ENCODE data around the gene EXOC3. TPM values are rescaled to one million over a fixed set of nuclear protein-coding genes. Genes with fewer than 3 reads are reported as not detected.

EXOC3 gene
- total RNA-seq, 1 donor from 2014 or later: 67.3 TPM

DNA sequence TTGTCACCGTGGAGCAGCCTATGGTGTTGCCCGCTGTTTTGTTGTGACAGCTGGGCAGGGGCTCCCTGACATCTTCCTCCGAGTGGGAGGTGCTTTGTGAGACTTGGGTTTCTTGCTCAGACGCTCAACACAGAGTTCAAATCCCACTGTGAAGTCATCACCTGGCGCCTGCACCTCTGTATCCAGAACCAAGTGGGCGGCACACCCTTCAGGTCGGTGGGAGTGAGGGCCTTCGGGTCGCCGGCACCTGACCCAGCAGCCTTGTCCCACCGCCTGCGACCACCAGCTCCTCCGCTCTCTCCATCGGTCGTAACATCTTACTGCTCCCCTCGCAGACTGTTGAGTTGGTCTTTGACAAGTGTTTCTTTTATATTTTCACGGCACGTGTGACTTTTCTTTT lies 37.6 kb upstream of the EXOC3 start:
- Mint-ChIP-seq H3K4me1 (ENCODE audit: low read depth) (no peaks in the 10 kb centered on the region), H3K4me3 (ENCODE audit: low read depth) (no peak overlapping the region), H3K36me3 (ENCODE audit: insufficient read depth) (no peaks in the 10 kb centered on the region), H3K27me3 (peaks cover 46% of the 10 kb centered on the region), H3K9me3 (ENCODE audit: low read depth) (no peaks in the 10 kb centered on the region), H3K27ac (no peak overlapping the region)
- no peak for DNase-seq (ENCODE audit: low spot score, unreplicated experiment)
- TF ChIP-seq, protein P1, sequence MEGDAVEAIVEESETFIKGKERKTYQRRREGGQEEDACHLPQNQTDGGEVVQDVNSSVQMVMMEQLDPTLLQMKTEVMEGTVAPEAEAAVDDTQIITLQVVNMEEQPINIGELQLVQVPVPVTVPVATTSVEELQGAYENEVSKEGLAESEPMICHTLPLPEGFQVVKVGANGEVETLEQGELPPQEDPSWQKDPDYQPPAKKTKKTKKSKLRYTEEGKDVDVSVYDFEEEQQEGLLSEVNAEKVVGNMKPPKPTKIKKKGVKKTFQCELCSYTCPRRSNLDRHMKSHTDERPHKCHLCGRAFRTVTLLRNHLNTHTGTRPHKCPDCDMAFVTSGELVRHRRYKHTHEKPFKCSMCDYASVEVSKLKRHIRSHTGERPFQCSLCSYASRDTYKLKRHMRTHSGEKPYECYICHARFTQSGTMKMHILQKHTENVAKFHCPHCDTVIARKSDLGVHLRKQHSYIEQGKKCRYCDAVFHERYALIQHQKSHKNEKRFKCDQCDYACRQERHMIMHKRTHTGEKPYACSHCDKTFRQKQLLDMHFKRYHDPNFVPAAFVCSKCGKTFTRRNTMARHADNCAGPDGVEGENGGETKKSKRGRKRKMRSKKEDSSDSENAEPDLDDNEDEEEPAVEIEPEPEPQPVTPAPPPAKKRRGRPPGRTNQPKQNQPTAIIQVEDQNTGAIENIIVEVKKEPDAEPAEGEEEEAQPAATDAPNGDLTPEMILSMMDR (IDR thresholded peaks at IDR 0.05; ENCODE audit: unreplicated experiment): no peak

DNA sequence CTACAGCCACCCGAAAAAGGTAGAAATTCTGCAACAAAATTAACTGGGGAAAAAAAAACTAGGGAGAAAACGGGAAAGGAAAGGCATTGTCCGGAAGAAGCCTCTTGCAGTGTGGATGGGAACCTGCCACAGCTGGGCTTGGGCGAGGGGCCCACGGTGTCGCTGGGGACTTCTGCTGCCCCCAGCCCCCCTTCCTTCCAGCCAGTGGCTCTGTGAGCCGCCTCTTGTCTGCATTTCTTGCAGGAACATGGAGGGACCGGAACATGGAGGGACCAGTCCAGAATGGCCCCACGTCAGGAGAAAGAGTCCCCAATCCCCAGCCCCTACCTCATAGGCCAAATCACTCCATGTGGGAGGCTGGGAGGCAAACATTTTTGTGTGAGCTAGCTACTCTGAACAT lies 36.9 kb upstream of the EXOC3 start:
- H3K27me3 Mint-ChIP-seq: peaks cover 45% of the 10 kb centered on the region
- TF ChIP-seq, protein P1 (IDR thresholded peaks at IDR 0.05; ENCODE audit: unreplicated experiment): no peak
- H3K36me3 Mint-ChIP-seq (ENCODE audit: insufficient read depth): no peaks in the 10 kb centered on the region
- H3K4me1 Mint-ChIP-seq (ENCODE audit: low read depth): no peaks in the 10 kb centered on the region
- no peak for DNase-seq (ENCODE audit: low spot score, unreplicated experiment)
- no peaks in the 10 kb centered on the region for H3K9me3 Mint-ChIP-seq (ENCODE audit: low read depth)
- H3K4me3 Mint-ChIP-seq (ENCODE audit: low read depth): no peak overlapping the region
- no peak overlapping the region for H3K27ac Mint-ChIP-seq

DNA sequence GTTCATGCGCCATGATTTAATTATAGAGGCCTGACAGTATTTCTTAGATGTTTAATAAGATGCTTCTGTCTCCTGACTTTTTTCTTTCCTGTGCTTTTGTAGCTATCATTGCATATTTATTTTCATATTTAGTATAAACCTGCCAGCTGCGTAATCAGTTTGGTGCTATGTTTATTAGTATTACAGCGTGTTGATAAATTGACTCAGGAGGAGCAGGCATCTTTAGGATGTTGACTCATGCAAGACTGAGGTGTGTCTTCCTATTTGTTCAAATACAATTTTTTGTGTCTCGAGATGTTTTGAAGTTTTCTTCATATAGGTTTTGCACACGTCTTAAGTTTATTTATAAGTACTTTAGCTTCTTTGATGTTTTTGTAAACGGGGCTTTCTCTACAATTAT lies 35.9 kb upstream of the EXOC3 start:
- Mint-ChIP-seq H3K9me3 (ENCODE audit: low read depth) (no peaks in the 10 kb centered on the region), H3K4me3 (ENCODE audit: low read depth) (no peak overlapping the region), H3K27me3 (peaks cover 41% of the 10 kb centered on the region), H3K36me3 (ENCODE audit: insufficient read depth) (no peaks in the 10 kb centered on the region), H3K27ac (no peak overlapping the region), H3K4me1 (ENCODE audit: low read depth) (no peaks in the 10 kb centered on the region)
- TF ChIP-seq, protein P1 (IDR thresholded peaks at IDR 0.05; ENCODE audit: unreplicated experiment): no peak
- DNase-seq (ENCODE audit: low spot score, unreplicated experiment): no peak

DNA sequence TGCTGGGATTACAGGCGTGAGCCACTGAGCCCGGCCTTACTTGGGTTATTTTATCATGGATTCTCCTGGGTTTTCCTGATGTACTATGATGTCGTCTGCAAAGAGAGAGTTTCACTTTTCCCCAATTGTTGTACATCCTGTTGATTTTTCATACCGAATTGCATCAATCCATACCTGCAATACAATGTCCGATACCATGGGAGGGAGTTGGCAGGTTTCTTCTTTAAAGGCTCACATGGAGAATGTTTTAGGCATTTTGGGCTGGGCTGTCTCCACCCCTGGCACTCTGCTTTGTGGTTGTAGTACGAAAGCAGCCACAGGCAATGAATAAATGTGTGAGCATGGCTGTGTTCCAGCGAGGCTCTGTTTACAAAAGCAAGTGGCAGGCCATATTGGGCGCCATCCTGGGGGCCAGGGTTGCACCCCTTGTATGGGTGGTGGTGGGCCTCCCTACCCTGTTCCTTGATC lies 35.1 kb upstream of the EXOC3 start:
- Mint-ChIP-seq H3K36me3 (ENCODE audit: insufficient read depth) (no peaks in the 10 kb centered on the region), H3K4me3 (ENCODE audit: low read depth) (no peak overlapping the region), H3K27me3 (peaks cover 36% of the 10 kb centered on the region), H3K4me1 (ENCODE audit: low read depth) (no peaks in the 10 kb centered on the region), H3K27ac (no peak overlapping the region), H3K9me3 (ENCODE audit: low read depth) (no peaks in the 10 kb centered on the region)
- TF ChIP-seq, protein P1 (IDR thresholded peaks at IDR 0.05; ENCODE audit: unreplicated experiment): no peak
- no peak for DNase-seq (ENCODE audit: low spot score, unreplicated experiment)

DNA sequence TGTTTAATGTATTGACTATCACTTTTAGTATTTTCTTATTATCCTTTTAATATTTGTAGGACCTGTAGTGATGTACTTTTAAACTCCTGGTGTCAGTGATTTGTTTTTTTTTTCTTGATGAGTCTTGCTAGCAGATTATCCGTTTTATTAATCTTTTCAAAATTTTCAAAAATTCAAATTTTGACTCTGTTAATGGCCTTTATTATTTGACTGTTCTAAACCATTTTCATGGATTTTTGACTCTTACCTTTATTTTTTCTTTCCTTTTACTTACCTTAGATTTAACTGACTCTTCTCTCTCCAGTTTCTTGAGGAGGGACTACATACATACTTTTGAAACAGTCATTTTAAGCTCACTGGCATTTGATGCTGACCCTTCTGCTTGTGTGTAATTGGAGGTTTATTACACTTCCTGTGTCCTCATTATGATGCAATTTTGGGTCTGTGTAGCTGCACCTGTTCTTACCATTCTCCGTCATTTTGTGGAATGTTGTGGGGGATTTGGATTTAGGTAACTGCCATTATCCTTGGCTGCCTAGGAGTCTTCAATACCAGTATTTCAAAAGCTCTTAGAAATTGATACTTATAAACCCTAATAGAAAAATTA lies 32.0 kb upstream of the EXOC3 start:
- no peaks in the 10 kb centered on the region for H3K9me3 Mint-ChIP-seq (ENCODE audit: low read depth)
- peaks cover 5% of the 10 kb centered on the region for H3K4me1 Mint-ChIP-seq (ENCODE audit: low read depth)
- TF ChIP-seq, protein P1 (IDR thresholded peaks at IDR 0.05; ENCODE audit: unreplicated experiment): no peak
- H3K27me3 Mint-ChIP-seq: peaks cover 15% of the 10 kb centered on the region
- no peak overlapping the region for H3K27ac Mint-ChIP-seq
- H3K4me3 Mint-ChIP-seq (ENCODE audit: low read depth): no peak overlapping the region
- no peaks in the 10 kb centered on the region for H3K36me3 Mint-ChIP-seq (ENCODE audit: insufficient read depth)
- no peak for DNase-seq (ENCODE audit: low spot score, unreplicated experiment)

Data from progenitor cell of endocrine pancreas (in vitro differentiated cells).